ENCODE results near the gene SH3BP4.
"Not testable (repeated sequence)": the region's sequence is repeated elsewhere in the genome, so short reads cannot be mapped to it uniquely, and the experiment has no call there.

SH3BP4 gene

GRCh38 chr2:235055891-235056516, 104.2 kb downstream of the SH3BP4 start:
- Histone ChIP-seq H3K27ac (ENCODE audit: insufficient read depth, low read length, poor library complexity, severe bottlenecking) (no peak overlapping the region), H3K4me3 (ENCODE audit: insufficient read depth, low read depth, low read length, poor library complexity, severe bottlenecking) (no peak overlapping the region), H3K27me3 (replicated peaks; ENCODE audit: control insufficient read depth, insufficient read depth, low read length, poor library complexity, severe bottlenecking) (no peaks in the 10 kb centered on the region), H3K36me3 (ENCODE audit: control insufficient read depth, insufficient read depth, low read length) (no peaks in the 10 kb centered on the region), H3K4me1 (ENCODE audit: control insufficient read depth, insufficient read depth, low read length, poor library complexity, severe bottlenecking) (no peaks in the 10 kb centered on the region), H3K9me3 (ENCODE audit: control insufficient read depth, low read length) (no peaks in the 10 kb centered on the region)
- no peak for DNase-seq

GRCh38 chr2:235056768-235057167, 105.0 kb downstream of the SH3BP4 start:
- H3K27ac ChIP-seq (ENCODE audit: insufficient read depth, low read length, poor library complexity, severe bottlenecking), result no peak overlapping the region
- no peaks in the 10 kb centered on the region for H3K4me1 ChIP-seq (ENCODE audit: control insufficient read depth, insufficient read depth, low read length, poor library complexity, severe bottlenecking)
- no peaks in the 10 kb centered on the region for H3K9me3 ChIP-seq (ENCODE audit: control insufficient read depth, low read length)
- no peak for DNase-seq
- H3K4me3 ChIP-seq (ENCODE audit: insufficient read depth, low read depth, low read length, poor library complexity, severe bottlenecking), result no peak overlapping the region
- no peaks in the 10 kb centered on the region for H3K27me3 ChIP-seq (replicated peaks; ENCODE audit: control insufficient read depth, insufficient read depth, low read length, poor library complexity, severe bottlenecking)
- H3K36me3 ChIP-seq (ENCODE audit: control insufficient read depth, insufficient read depth, low read length), result no peaks in the 10 kb centered on the region

- H3K9me3 ChIP-seq (ENCODE audit: control insufficient read depth, low read length); H3K27me3 ChIP-seq (replicated peaks; ENCODE audit: control insufficient read depth, insufficient read depth, low read length, poor library complexity, severe bottlenecking); H3K36me3 ChIP-seq (ENCODE audit: control insufficient read depth, insufficient read depth, low read length); H3K4me1 ChIP-seq (ENCODE audit: control insufficient read depth, insufficient read depth, low read length, poor library complexity, severe bottlenecking); H3K27ac ChIP-seq (ENCODE audit: insufficient read depth, low read length, poor library complexity, severe bottlenecking); H3K4me3 ChIP-seq (ENCODE audit: insufficient read depth, low read depth, low read length, poor library complexity, severe bottlenecking); DNase-seq: not testable (repeated sequence)
These were observed 105.8 kb downstream of the SH3BP4 start for GRCh38 chr2:235057616-235058015.

- no peak for DNase-seq
- no peaks in the 10 kb centered on the region for H3K36me3 ChIP-seq (ENCODE audit: control insufficient read depth, insufficient read depth, low read length)
- no peaks in the 10 kb centered on the region for H3K27me3 ChIP-seq (replicated peaks; ENCODE audit: control insufficient read depth, insufficient read depth, low read length, poor library complexity, severe bottlenecking)
- no peaks in the 10 kb centered on the region for H3K4me1 ChIP-seq (ENCODE audit: control insufficient read depth, insufficient read depth, low read length, poor library complexity, severe bottlenecking)
- no peak overlapping the region for H3K4me3 ChIP-seq (ENCODE audit: insufficient read depth, low read depth, low read length, poor library complexity, severe bottlenecking)
- no peak overlapping the region for H3K27ac ChIP-seq (ENCODE audit: insufficient read depth, low read length, poor library complexity, severe bottlenecking)
- H3K9me3 ChIP-seq (ENCODE audit: control insufficient read depth, low read length), result no peaks in the 10 kb centered on the region
These were observed 107.3 kb downstream of the SH3BP4 start for GRCh38 chr2:235059161-235059560.

GRCh38 chr2:235061656-235062055, 109.8 kb downstream of the SH3BP4 start:
- H3K4me1 ChIP-seq (ENCODE audit: control insufficient read depth, insufficient read depth, low read length, poor library complexity, severe bottlenecking), result no peaks in the 10 kb centered on the region
- no peaks in the 10 kb centered on the region for H3K36me3 ChIP-seq (ENCODE audit: control insufficient read depth, insufficient read depth, low read length)
- H3K27ac ChIP-seq (ENCODE audit: insufficient read depth, low read length, poor library complexity, severe bottlenecking), result no peak overlapping the region
- DNase-seq, result no peak
- H3K4me3 ChIP-seq (ENCODE audit: insufficient read depth, low read depth, low read length, poor library complexity, severe bottlenecking), result no peak overlapping the region
- no peaks in the 10 kb centered on the region for H3K9me3 ChIP-seq (ENCODE audit: control insufficient read depth, low read length)
- no peaks in the 10 kb centered on the region for H3K27me3 ChIP-seq (replicated peaks; ENCODE audit: control insufficient read depth, insufficient read depth, low read length, poor library complexity, severe bottlenecking)

GRCh38 chr2:235063471-235063961, 111.7 kb downstream of the SH3BP4 start:
- no peak overlapping the region for H3K27ac ChIP-seq (ENCODE audit: insufficient read depth, low read length, poor library complexity, severe bottlenecking)
- H3K4me3 ChIP-seq (ENCODE audit: insufficient read depth, low read depth, low read length, poor library complexity, severe bottlenecking), result no peak overlapping the region
- DNase-seq, result no peak
- no peaks in the 10 kb centered on the region for H3K27me3 ChIP-seq (replicated peaks; ENCODE audit: control insufficient read depth, insufficient read depth, low read length, poor library complexity, severe bottlenecking)
- no peaks in the 10 kb centered on the region for H3K36me3 ChIP-seq (ENCODE audit: control insufficient read depth, insufficient read depth, low read length)
- no peaks in the 10 kb centered on the region for H3K9me3 ChIP-seq (ENCODE audit: control insufficient read depth, low read length)
- H3K4me1 ChIP-seq (ENCODE audit: control insufficient read depth, insufficient read depth, low read length, poor library complexity, severe bottlenecking), result no peaks in the 10 kb centered on the region

- no peaks in the 10 kb centered on the region for H3K9me3 ChIP-seq (ENCODE audit: control insufficient read depth, low read length)
- H3K36me3 ChIP-seq (ENCODE audit: control insufficient read depth, insufficient read depth, low read length), result no peaks in the 10 kb centered on the region
- no peaks in the 10 kb centered on the region for H3K4me1 ChIP-seq (ENCODE audit: control insufficient read depth, insufficient read depth, low read length, poor library complexity, severe bottlenecking)
- no peaks in the 10 kb centered on the region for H3K27me3 ChIP-seq (replicated peaks; ENCODE audit: control insufficient read depth, insufficient read depth, low read length, poor library complexity, severe bottlenecking)
- H3K27ac ChIP-seq (ENCODE audit: insufficient read depth, low read length, poor library complexity, severe bottlenecking), result no peak overlapping the region
- no peak for DNase-seq
- H3K4me3 ChIP-seq (ENCODE audit: insufficient read depth, low read depth, low read length, poor library complexity, severe bottlenecking), result no peak overlapping the region
These were observed 113.2 kb downstream of the SH3BP4 start for GRCh38 chr2:235064976-235065375.

- no peaks in the 10 kb centered on the region for H3K36me3 ChIP-seq (ENCODE audit: control insufficient read depth, insufficient read depth, low read length)
- no peaks in the 10 kb centered on the region for H3K9me3 ChIP-seq (ENCODE audit: control insufficient read depth, low read length)
- DNase-seq, result no peak
- no peaks in the 10 kb centered on the region for H3K4me1 ChIP-seq (ENCODE audit: control insufficient read depth, insufficient read depth, low read length, poor library complexity, severe bottlenecking)
- no peak overlapping the region for H3K4me3 ChIP-seq (ENCODE audit: insufficient read depth, low read depth, low read length, poor library complexity, severe bottlenecking)
- no peak overlapping the region for H3K27ac ChIP-seq (ENCODE audit: insufficient read depth, low read length, poor library complexity, severe bottlenecking)
- H3K27me3 ChIP-seq (replicated peaks; ENCODE audit: control insufficient read depth, insufficient read depth, low read length, poor library complexity, severe bottlenecking), result no peaks in the 10 kb centered on the region
These were observed 114.7 kb downstream of the SH3BP4 start for GRCh38 chr2:235066490-235066889.

GRCh38 chr2:235066895-235067294, 115.1 kb downstream of the SH3BP4 start:
- Histone ChIP-seq H3K9me3 (ENCODE audit: control insufficient read depth, low read length) (no peaks in the 10 kb centered on the region), H3K27ac (ENCODE audit: insufficient read depth, low read length, poor library complexity, severe bottlenecking) (no peak overlapping the region), H3K4me3 (ENCODE audit: insufficient read depth, low read depth, low read length, poor library complexity, severe bottlenecking) (no peak overlapping the region), H3K36me3 (ENCODE audit: control insufficient read depth, insufficient read depth, low read length) (no peaks in the 10 kb centered on the region), H3K27me3 (replicated peaks; ENCODE audit: control insufficient read depth, insufficient read depth, low read length, poor library complexity, severe bottlenecking) (no peaks in the 10 kb centered on the region), H3K4me1 (ENCODE audit: control insufficient read depth, insufficient read depth, low read length, poor library complexity, severe bottlenecking) (no peaks in the 10 kb centered on the region)
- no peak for DNase-seq

GRCh38 chr2:235068701-235069100, 116.9 kb downstream of the SH3BP4 start:
- H3K27me3 ChIP-seq (replicated peaks; ENCODE audit: control insufficient read depth, insufficient read depth, low read length, poor library complexity, severe bottlenecking), result no peaks in the 10 kb centered on the region
- H3K27ac ChIP-seq (ENCODE audit: insufficient read depth, low read length, poor library complexity, severe bottlenecking), result no peak overlapping the region

More at GRCh38 chr2:235068701-235069100, 116.9 kb downstream of the SH3BP4 start:
- Histone ChIP-seq H3K9me3 (ENCODE audit: control insufficient read depth, low read length) (no peaks in the 10 kb centered on the region), H3K4me3 (ENCODE audit: insufficient read depth, low read depth, low read length, poor library complexity, severe bottlenecking) (no peak overlapping the region), H3K4me1 (ENCODE audit: control insufficient read depth, insufficient read depth, low read length, poor library complexity, severe bottlenecking) (no peaks in the 10 kb centered on the region), H3K36me3 (ENCODE audit: control insufficient read depth, insufficient read depth, low read length) (no peaks in the 10 kb centered on the region)
- DNase-seq, result no peak
